GM21390 (cell line): ENCODE measurements around the gene SPEM3.
A peak's percentile ranks its signal among the peaks of the same experiment; 100 is the strongest.

Source experiments
- ATAC-seq: cut with Tn5 transposase; IDR thresholded peaks from one replicate; pipeline ENCODE4 v1.9.1; 2021; ENCODE audit not compliant: unreplicated experiment

The SPEM3 gene

GRCh38 chr17:7419819-7420610, 8.6 kb upstream of the SPEM3 start, which contains the start of gene SPEM1:
Gene SPEM1, plus strand, starts transcription at chr17:7420324. Its CDS starts 61 bp downstream, at chr17:7420385.
- ATAC-seq, result no peak

DNA sequence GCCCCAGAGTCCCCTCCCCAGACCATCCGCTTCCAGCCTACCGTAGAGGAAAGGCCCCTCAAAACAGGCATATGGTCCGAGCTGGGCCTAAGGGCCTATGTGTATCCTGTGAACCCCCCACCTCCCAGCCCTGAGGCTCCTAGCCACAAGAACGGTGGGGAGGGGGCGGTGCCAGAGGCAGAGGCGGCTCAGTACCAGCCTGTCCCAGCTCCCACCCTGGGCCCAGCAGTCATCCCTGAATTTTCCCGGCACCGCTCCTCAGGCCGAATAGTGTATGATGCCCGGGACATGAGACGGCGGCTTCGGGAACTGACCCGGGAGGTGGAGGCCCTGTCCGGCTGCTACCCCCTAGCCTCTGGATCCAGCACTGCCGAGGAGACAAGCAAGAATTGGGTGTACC, 7.5 kb upstream of the SPEM3 start:
- ATAC-seq, result no peak

DNA sequence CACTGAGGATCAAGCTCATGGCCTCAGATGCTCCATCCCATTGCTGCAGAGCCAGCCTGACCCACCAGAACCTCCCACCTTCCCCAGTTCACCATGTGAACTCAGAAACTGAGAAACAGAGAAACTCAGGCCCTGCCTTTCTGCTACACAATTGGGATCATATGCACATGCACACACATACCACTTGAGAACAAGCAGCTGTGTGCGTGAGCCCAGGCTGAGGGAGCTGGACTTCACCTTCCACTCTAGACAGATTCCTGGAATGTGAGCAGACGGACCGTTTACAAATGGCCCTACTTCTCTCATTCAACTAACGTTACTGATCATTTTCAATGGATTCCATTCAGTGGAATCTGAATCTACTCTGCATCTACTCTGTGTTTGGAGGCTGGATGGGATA, 5.0 kb upstream of the SPEM3 start:
- no peak for ATAC-seq

- no peak for ATAC-seq
Measured at GRCh38 chr17:7425316-7425715, 3.3 kb upstream of the SPEM3 start, which contains the start of gene SPEM2. Gene SPEM2, plus strand, starts transcription at chr17:7425616. Its CDS starts 73 bp downstream, at chr17:7425689.

DNA sequence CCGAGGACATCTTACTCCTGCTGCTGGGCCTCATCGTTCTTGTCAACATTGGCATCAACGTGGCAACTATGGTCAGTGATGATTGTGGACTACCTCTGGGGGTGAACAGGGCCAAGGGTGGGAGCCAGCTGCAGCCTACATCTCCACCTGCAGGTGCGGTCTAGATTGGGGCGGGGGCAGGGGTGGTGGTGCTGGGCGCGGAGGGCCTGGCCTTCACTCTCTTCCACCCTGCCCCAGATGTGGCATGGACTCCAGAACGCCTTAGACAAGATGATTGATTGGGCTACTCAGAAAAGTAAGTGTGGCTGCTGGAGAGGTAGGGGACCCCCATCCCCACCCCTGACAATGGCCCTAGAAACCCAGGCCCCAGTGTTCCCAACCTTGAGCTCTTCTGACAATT, 2.9 kb upstream of the SPEM3 start:
- no peak for ATAC-seq

- ATAC-seq, result no peak
Measured at GRCh38 chr17:7426203-7426863, 2.3 kb upstream of the SPEM3 start.

DNA sequence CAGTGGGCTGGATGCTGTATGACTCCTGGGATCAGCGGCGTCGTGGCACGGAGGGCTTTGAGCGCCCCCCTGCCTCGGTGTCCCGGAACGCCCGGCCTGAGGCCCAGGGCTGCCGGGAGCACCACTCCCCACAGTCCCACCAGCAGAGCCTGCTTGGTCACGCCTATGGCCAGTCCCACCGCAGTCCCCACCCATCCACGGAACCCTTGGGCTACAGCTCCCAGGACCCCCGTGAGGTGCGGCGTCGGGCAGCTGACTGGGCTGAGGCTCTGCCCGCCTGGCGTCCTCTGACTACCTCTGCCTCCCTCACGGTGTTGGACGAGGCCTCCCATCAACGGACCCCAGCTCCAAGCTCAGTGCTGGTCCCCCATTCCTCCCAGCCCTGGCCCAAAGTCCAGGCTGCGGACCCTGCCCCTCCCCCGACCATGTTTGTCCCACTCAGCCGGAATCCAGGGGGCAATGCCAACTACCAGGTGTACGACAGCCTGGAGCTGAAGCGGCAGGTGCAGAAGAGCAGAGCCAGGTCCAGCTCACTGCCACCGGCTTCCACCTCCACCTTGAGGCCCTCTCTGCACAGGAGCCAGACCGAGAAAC, 1.7 kb upstream of the SPEM3 start:
- no peak for ATAC-seq

DNA sequence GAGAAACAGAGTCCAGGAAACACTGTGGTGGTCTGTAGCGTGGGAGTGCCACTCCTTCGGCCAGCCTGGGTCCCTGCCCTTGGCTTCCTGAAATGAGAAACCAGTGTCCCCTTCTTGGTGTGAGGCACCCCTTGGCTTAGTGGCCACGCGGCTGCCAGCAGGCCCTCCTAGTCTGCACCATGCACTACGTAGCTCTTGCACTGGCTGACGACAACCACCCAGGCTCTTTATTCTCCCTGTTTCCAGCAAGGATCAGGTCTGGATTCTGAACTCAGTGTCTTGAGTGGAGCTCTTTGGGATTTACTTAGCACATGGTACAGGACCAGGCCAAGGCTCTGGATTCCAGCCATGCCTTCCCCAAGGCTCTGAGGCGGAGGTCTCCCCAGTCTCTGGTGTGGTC, 1.1 kb upstream of the SPEM3 start:
- ATAC-seq, result no peak

DNA sequence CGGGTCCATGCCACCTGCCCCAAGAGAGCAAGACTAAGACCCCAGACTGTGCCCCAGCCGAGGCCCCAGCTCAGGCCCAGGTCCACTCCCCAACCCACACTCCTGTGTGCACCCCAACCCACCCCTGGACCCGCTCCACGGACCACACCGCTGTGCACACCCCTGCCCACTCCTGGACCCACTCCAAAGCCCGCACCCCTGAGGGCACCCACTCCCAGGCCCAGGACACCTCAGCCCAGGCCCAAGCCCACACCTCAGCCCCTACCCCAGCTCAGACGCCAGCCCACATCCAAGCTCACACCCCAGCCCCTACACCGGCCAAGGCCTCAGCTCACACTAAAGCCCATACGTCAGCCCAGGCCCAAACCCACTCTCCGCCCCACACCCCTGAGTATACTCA, 1.1 kb downstream of the SPEM3 start:
- ATAC-seq, result no peak

DNA sequence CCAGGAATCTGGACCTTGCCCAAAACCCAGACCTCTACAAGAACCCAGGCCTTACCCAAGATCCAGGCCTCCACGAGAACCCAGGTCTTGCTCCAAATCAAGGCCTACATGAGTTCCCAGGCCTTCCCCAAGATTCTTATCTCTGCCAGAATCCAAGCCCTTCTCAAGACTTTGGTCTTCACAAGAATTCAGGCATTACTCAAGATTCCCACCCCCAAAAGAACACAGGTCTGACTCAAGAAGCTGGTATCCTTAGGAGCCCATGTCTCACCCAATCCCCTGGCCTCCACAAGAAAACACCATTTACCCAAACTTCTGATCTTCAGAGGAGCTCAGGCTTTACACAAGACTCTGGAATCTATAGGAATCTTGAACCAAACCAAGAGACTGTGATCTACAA, 2.6 kb downstream of the SPEM3 start:
- ATAC-seq, result no peak

GRCh38 chr17:7432296-7432695, 3.6 kb downstream of the SPEM3 start:
- ATAC-seq, result no peak

- peak; percentile 20 for ATAC-seq
Measured at GRCh38 chr17:7435676-7436555, 7.3 kb downstream of the SPEM3 start.

- no peak for ATAC-seq
Measured at GRCh38 chr17:7436556-7437368, 8.1 kb downstream of the SPEM3 start.

DNA sequence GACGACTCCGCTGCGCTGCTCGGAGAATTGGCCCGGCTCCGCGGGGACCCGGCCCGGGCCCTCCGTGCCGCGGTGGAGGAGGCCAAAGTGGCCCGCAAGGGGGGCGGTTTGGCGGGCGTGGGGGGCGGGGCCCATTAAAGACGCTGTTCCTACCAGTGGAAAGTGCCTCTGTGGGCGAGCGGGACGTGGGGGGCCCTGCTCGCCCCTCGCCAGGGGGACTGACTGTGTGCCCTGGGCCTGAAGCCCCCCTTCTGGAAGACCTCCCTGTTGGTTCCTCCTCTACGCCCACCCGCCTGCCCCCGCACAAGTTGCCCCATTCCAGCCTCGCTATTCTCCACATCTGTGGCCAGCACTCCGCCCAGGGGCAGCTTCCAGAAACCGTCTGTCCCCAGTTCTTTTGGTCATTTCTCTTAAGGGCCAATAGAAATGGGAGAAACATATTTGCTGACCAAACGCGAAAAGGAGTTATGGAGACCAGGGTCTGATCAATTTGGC, 8.8 kb downstream of the SPEM3 start:
- no peak for ATAC-seq

DNA sequence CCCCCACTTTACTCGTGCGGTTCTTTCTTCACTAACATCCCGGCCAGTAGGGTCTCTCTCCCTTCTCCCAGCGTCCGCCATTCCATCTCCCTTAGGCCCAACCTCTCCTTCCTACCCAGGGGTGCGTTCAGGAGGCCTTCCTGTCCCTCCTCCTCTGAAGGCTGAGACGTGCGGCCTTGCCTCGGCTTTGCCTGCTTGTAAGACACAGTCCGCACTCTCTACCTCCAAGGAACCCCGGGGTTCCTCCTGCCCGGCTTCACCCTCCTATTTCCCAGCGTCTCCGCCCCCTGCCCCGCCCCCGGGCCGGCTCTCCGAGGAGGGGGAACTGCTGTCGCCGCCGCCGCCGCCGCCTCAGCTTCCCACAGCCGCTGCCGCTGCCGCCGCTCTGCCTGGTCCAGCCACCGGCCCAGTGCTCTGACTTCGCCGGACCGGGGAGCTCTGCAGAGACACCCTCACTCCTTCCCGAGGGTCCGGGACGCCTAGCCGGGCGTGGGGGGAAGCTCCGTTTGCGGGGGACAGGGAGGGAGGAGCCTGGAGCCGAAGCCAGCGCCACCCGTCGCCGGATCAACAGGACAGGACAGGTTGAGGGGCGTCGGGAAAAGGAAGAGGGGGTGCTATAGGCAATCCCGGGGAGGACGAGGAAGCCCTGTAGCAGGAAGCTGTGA, 9.4 kb downstream of the SPEM3 start:
- no peak for ATAC-seq

- ATAC-seq, result no peak
Measured at GRCh38 chr17:7438656-7439460, 10.2 kb downstream of the SPEM3 start.

- ATAC-seq, result no peak
Measured at GRCh38 chr17:7439462-7440112, 10.9 kb downstream of the SPEM3 start, which contains the start of gene FGF11. Gene FGF11, plus strand, starts transcription at chr17:7439512. Its CDS starts 109 bp downstream, at chr17:7439621.
